Measurements from ENCODE around the gene POLG. TPM values are rescaled to one million over a fixed set of nuclear protein-coding genes. Genes with fewer than 3 reads are reported as not detected.

POLG gene
- total RNA-seq, 4 donors from 2014 or later, result 61.1 to 110 (median 82.6) TPM

DNA sequence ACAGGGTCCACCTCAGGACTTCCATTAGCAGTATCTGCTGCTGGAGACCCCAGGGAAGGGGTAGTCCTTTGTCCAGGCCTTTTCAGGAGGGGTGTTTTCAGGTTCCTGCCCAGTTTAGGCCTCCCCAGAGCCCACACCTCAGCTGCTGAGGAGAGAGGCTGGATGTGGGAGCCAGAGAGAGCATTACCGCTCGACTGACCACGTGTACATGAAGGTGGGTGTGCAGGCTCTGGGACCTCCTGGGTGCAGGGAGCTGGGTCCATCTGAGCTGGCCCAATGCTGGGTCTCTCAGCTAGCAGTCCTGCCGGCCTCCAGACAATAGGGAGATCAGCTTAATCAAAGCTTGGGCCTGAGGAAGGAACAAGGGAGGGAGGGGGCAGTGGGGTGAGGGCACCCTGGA is 29.1 kb upstream of the POLG start:
- 25 to 46% methylated on average over 4 of the region's 4 CpGs for WGBS, 2 donors
- intact Hi-C loops (cut with DNase I; ENCODE audit: low total_unique reads), result no loop called here
- DNase-seq (ENCODE audit: low spot score in 2 of 2), result no peak
- TF ChIP-seq, protein P1, sequence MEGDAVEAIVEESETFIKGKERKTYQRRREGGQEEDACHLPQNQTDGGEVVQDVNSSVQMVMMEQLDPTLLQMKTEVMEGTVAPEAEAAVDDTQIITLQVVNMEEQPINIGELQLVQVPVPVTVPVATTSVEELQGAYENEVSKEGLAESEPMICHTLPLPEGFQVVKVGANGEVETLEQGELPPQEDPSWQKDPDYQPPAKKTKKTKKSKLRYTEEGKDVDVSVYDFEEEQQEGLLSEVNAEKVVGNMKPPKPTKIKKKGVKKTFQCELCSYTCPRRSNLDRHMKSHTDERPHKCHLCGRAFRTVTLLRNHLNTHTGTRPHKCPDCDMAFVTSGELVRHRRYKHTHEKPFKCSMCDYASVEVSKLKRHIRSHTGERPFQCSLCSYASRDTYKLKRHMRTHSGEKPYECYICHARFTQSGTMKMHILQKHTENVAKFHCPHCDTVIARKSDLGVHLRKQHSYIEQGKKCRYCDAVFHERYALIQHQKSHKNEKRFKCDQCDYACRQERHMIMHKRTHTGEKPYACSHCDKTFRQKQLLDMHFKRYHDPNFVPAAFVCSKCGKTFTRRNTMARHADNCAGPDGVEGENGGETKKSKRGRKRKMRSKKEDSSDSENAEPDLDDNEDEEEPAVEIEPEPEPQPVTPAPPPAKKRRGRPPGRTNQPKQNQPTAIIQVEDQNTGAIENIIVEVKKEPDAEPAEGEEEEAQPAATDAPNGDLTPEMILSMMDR (IDR thresholded peaks at IDR 0.05), result no peak
- no peak for TF ChIP-seq POLR2A (IDR thresholded peaks at IDR 0.05)
- no peak overlapping the region for H3K4me3 ChIP-seq (ENCODE audit: low read depth, poor library complexity, severe bottlenecking)

DNA sequence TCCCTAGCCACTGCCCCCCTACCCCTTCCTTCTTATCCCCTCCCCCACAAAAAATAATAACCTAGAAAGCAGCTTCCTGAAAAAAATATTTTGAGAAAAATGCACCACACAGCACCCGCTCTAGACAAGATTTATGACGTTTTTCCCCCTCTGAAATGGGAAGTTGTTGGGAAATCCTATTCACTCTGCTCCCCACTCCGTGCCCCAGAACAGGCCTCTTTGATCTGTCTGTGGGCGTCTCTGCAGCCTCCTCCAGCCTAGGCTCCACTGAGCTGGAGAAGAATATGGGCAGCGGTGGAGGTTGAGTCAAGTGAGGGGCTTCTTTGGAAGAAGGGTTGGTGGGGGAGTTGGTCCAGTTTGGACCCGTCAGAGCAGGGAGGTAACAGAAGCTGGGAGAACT is 28.5 kb upstream of the POLG start:
- 14 to 19% methylated on average over 6 of the region's 6 CpGs for WGBS, 2 donors
- TF ChIP-seq, protein P1 (IDR thresholded peaks at IDR 0.05), result no peak
- no peak for TF ChIP-seq POLR2A (IDR thresholded peaks at IDR 0.05)
- no peak overlapping the region for H3K4me3 ChIP-seq (ENCODE audit: low read depth, poor library complexity, severe bottlenecking)
- DNase-seq (ENCODE audit: low spot score in 2 of 2), result no peak
- intact Hi-C loops (cut with DNase I; ENCODE audit: low total_unique reads), result no loop called here

DNA sequence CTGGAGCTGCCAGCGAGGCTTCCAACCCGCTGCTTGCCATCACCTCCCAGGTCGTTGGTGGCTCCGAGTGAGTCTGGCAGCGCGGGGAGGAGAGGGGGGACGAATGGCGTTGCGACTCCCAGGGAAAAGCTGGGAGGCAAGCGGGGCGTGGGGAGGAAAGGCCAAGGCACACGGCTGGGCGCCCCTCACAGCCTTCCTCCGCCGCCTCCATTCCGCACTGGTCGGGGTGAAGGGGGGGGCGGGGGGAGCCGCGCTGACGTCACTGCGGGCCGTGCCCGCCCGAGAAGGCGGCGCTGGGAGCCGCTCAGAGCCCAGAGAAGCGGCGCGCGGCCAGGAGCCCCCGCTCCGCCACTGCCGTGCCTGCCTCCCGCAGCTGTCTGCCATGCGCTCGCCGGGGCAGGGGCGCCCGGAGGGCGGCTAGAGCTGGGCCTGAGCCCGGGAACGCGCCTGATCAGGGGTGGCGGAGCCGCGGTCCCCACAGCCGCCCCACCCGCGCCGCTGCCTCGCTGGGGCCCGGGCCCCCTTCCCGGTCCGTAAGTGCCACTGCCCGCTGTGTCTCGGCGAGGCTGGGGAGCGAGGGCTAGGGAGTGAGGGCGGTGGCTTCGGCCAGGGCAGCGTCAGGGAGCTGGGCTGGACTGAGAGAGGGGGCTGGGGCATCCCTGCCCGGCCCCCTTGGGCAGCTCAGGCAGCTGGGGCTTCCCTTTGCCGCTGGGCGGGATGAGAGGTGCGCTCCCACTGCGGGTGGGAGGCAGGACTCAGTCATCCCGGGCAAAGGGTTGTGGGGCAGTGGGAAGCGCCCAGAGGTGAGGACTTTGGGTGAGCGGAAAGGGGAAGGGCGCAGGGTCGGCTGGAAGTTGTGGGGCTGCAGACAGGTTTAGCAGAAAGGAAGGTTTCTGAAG is 27.8 kb upstream of the POLG start:
- TF ChIP-seq, protein P1 (IDR thresholded peaks at IDR 0.05), result no peak
- no peak for TF ChIP-seq POLR2A (IDR thresholded peaks at IDR 0.05)
- 4 to 7% methylated on average over 25 to 29 of the region's 73 CpGs for WGBS, 2 donors
- intact Hi-C loops (cut with DNase I; ENCODE audit: low total_unique reads), result no loop called here
- DNase-seq (ENCODE audit: low spot score in 2 of 2), result no peak
- H3K4me3 ChIP-seq (ENCODE audit: low read depth, poor library complexity, severe bottlenecking), result no peak overlapping the region

DNA sequence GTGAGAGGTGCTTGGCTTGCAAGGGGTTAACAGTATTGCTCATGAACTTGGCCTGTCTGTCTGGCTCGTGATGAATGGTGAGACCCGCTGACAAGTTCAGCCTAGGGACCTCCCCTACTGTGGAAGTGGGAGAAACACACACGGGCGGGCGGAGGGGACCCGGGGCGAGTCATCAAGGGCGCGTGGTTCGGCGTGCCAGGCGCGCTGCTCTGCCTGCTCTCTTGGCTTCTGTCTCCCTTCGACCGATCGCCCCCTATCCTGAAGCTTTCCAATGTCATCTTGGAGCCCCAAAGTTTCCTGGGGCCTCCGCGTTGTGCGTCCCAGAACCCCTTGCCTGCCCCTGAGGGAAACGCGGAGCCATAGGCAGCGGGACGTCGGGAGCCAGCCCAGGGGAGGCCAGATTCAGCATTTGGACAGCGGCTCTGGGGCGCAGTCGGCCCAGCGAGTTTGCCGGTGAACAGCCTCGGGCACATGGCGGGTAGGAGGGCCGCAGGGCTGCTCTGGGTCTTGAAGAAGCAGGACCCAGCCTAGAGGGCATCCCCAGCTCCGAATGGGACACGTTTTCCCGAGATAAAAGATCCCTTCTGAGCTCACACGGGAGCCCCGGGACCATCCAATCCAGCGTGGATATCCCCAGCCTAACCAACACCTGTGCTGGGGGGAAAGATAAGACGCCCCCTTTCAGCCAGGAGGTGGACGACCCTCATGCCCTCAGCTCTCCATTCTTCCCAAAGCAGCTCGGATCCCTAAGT is 27.0 kb upstream of the POLG start:
- DNase-seq (ENCODE audit: low spot score in 2 of 2), result no peak
- WGBS, 2 donors, result 1 to 6% methylated on average over 19 to 25 of the region's 41 CpGs

DNA sequence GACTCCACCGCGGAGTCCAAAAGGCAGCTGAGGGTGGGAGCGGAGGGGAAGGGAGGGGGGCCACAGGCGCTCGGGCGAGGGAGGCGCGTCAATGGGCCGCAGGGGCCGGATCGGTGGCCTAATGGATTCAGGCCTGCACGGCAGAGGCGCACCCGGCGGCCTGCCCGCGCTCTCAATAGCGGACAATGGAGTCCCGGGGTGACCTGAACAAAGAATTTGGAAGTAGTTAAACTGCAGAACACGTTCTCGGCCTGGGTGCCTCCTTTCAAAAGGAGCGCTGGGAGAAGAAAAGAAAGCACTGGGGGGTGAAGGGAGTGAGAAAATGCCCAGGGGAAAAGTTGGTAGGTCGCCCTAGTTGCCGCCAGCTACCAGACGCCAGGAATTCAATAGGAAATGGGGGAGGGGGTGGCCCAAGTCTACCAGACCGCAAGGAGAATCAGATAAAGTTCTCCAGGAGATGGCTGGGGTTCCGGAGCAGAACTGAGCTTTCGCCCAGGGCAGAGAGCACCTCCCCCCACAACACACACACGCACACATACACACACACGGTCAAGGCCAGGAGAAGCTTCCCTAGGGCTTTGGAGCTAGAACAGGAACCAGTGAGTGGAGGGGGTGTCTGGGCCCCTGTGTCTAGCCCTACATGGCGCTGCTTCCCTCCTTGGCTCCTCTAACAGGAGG is 25.8 kb upstream of the POLG start:
- DNase-seq (ENCODE audit: low spot score in 2 of 2), result no peak
- WGBS, 2 donors, result 5 to 6% methylated on average over 28 of the region's 31 CpGs
- TF ChIP-seq, protein P1 (IDR thresholded peaks at IDR 0.05), result no peak
- TF ChIP-seq POLR2A (IDR thresholded peaks at IDR 0.05), result no peak
- intact Hi-C loops (cut with DNase I; ENCODE audit: low total_unique reads), result no loop called here
- H3K4me3 ChIP-seq (ENCODE audit: low read depth, poor library complexity, severe bottlenecking), result no peak overlapping the region

More for the DNA sequence above, 27.0 kb upstream of the POLG start:
- TF ChIP-seq, protein P1 (IDR thresholded peaks at IDR 0.05), result no peak
- no peak for TF ChIP-seq POLR2A (IDR thresholded peaks at IDR 0.05)
- H3K4me3 ChIP-seq (ENCODE audit: low read depth, poor library complexity, severe bottlenecking), result no peak overlapping the region
- intact Hi-C loops (cut with DNase I; ENCODE audit: low total_unique reads), result no loop called here

Measured in lower leg skin (tissue), 4 donors.